ENCODE results near the gene SLC10A2.

DNA sequence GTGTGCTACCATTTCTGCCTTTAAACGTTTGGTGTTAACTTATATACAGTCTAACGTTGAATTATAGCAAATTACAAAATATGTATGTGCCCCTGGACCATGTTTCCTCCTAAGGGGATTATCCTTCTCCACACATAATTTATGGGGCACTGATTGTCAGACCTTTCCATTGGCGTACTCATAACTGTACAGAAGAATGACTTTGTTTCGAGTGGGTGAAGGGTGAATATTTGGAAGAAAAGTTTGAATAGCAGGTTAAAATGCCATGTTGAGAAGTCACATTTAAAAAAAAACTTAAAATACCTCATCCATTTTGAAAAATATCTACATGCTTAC, 58.8 kb downstream of the SLC10A2 start:
- TF ChIP-seq, protein P1, sequence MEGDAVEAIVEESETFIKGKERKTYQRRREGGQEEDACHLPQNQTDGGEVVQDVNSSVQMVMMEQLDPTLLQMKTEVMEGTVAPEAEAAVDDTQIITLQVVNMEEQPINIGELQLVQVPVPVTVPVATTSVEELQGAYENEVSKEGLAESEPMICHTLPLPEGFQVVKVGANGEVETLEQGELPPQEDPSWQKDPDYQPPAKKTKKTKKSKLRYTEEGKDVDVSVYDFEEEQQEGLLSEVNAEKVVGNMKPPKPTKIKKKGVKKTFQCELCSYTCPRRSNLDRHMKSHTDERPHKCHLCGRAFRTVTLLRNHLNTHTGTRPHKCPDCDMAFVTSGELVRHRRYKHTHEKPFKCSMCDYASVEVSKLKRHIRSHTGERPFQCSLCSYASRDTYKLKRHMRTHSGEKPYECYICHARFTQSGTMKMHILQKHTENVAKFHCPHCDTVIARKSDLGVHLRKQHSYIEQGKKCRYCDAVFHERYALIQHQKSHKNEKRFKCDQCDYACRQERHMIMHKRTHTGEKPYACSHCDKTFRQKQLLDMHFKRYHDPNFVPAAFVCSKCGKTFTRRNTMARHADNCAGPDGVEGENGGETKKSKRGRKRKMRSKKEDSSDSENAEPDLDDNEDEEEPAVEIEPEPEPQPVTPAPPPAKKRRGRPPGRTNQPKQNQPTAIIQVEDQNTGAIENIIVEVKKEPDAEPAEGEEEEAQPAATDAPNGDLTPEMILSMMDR (IDR thresholded peaks at IDR 0.05; ENCODE audit: low read length), result no peak
- no peak for TF ChIP-seq EZH2 (IDR thresholded peaks at IDR 0.05; ENCODE audit: borderline replicate concordance, low read length)
